Osteocyte (in vitro differentiated cells): ENCODE data around the gene PGBD2. TPM values are rescaled to one million over a fixed set of nuclear protein-coding genes. Genes with fewer than 3 reads are reported as not detected.
"Not testable (repeated sequence)": the region's sequence is repeated elsewhere in the genome, so short reads cannot be mapped to it uniquely, and the experiment has no call there.

ENCODE experiments used
- DNase-seq: peaks from one replicate; pipeline ENCODE4 v3.0.0; 2021; ENCODE audit warnings: mixed read lengths; ENCODE audit not compliant: unreplicated experiment; ENCODE audit errors: extremely low spot score
- H3K27ac Mint-ChIP-seq: one replicate; pipeline ENCODE4 v1.8.0; 2021; ENCODE audit warnings: mild to moderate bottlenecking, mixed read lengths; ENCODE audit not compliant: unreplicated experiment
- H3K27me3 Mint-ChIP-seq: one replicate; pipeline ENCODE4 v1.8.0; 2021; ENCODE audit warnings: mixed read lengths; ENCODE audit not compliant: unreplicated experiment
- H3K36me3 Mint-ChIP-seq: one replicate; pipeline ENCODE4 v1.8.0; 2021; ENCODE audit warnings: mixed read lengths; ENCODE audit not compliant: unreplicated experiment
- H3K4me1 Mint-ChIP-seq: one replicate; pipeline ENCODE4 v1.8.0; 2021; ENCODE audit warnings: mixed read lengths; ENCODE audit not compliant: unreplicated experiment
- H3K4me3 Mint-ChIP-seq: one replicate; pipeline ENCODE4 v1.8.0; 2021; ENCODE audit warnings: mild to moderate bottlenecking, moderate library complexity, mixed read lengths; ENCODE audit not compliant: unreplicated experiment
- H3K9me3 Mint-ChIP-seq: one replicate; pipeline ENCODE4 v1.8.0; 2021; ENCODE audit warnings: mixed read lengths; ENCODE audit not compliant: unreplicated experiment
- total RNA-seq: library from RNA; stranded (reverse); gene quantifications from 2 replicates; pipeline ENCODE4 v1.2.1, GENCODE V29; 2021
- TF ChIP-seq, protein P1 (sequence below): fragments of 200-600 bp; sonication (generic); IDR thresholded peaks from 2 replicates; pipeline ENCODE4 v1.5.0; 2021; ENCODE audit warnings: antibody characterized with exemption, mild to moderate bottlenecking, moderate library complexity

The PGBD2 gene
- total RNA-seq, 1 donor from 2014 or later = 8.3 TPM

DNA sequence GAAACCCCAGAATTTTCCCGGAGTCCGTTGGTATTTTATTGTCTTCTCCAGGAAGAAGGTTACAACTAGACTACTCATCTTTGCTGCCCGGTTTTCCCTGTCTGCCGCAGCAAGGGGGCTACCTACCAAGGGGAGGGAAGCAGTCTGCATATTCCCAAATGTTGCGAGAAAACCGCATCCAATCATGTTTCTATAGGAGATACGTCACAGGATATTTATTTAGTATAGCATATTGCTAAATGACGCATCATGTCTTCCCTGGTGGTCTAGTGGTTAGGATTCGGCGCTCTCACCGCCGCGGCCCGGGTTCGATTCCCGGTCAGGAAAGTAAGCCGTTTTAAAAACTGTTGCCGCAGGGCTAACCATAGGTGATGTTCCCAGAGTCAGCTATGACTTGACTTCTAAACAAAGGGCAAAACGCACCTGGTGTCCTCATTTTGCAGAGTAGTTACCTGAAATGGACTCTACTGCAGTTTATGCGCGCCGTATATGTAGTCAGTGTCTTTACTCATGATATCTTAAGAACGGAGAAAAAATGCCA, 32.0 kb upstream of the PGBD2 start:
- H3K27me3 Mint-ChIP-seq = peaks cover 21% of the 10 kb centered on the region
- H3K27ac Mint-ChIP-seq = peak overlapping the region; percentile 97
- H3K4me3 Mint-ChIP-seq = peak overlapping the region; percentile 91
- TF ChIP-seq, protein P1, sequence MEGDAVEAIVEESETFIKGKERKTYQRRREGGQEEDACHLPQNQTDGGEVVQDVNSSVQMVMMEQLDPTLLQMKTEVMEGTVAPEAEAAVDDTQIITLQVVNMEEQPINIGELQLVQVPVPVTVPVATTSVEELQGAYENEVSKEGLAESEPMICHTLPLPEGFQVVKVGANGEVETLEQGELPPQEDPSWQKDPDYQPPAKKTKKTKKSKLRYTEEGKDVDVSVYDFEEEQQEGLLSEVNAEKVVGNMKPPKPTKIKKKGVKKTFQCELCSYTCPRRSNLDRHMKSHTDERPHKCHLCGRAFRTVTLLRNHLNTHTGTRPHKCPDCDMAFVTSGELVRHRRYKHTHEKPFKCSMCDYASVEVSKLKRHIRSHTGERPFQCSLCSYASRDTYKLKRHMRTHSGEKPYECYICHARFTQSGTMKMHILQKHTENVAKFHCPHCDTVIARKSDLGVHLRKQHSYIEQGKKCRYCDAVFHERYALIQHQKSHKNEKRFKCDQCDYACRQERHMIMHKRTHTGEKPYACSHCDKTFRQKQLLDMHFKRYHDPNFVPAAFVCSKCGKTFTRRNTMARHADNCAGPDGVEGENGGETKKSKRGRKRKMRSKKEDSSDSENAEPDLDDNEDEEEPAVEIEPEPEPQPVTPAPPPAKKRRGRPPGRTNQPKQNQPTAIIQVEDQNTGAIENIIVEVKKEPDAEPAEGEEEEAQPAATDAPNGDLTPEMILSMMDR = no peak
- peak; percentile 89 for DNase-seq
- H3K9me3 Mint-ChIP-seq = no peaks in the 10 kb centered on the region
- H3K36me3 Mint-ChIP-seq = no peaks in the 10 kb centered on the region
- H3K4me1 Mint-ChIP-seq = peaks cover 18% of the 10 kb centered on the region

DNA sequence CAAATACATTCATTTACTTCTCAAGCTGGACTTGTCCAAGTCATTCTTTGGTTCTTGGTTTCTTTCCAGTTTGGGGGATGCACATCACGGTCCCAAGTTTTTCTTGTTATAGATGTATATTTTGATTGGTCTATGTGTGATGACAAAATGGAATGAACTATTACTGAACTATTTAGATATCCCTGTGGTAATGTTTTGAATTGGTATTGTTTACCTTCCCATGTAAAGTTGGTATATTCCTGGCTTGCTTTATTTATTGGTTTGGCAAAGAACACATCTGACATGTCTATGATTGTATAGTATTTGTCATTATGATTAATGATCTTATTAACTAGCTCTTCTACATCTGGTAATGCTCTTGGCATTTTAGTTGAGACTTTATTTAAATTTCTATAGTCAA, 24.8 kb upstream of the PGBD2 start:
- peaks cover 2% of the 10 kb centered on the region for H3K4me1 Mint-ChIP-seq
- no peak for DNase-seq
- TF ChIP-seq, protein P1 = no peak
- peaks cover 47% of the 10 kb centered on the region for H3K27me3 Mint-ChIP-seq
- H3K27ac Mint-ChIP-seq = no peak overlapping the region
- H3K4me3 Mint-ChIP-seq = no peak overlapping the region
- H3K9me3 Mint-ChIP-seq = no peaks in the 10 kb centered on the region
- no peaks in the 10 kb centered on the region for H3K36me3 Mint-ChIP-seq

DNA sequence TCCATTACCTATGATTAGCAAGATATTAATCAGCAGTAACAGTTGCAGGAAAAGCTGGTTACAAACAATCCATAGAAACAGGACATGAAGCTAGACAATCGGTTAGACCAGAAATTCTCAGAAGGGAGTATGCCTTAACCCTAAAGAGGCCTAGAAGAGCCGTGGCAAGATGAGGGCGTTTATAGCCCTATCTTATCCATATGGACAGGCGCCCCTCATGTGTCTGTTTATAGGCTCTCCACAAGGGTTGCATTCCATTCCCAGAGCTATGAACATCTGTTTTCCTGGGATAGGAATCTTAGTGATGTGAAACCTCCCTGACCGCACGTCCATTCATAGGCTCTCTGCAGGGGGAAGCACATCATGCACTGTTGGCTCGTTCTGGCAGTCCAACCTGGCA, 23.6 kb upstream of the PGBD2 start:
- H3K4me3 Mint-ChIP-seq, H3K27ac Mint-ChIP-seq, H3K36me3 Mint-ChIP-seq, DNase-seq, H3K9me3 Mint-ChIP-seq, H3K4me1 Mint-ChIP-seq: not testable (repeated sequence)
- H3K27me3 Mint-ChIP-seq = peaks cover 39% of the 10 kb centered on the region

DNA sequence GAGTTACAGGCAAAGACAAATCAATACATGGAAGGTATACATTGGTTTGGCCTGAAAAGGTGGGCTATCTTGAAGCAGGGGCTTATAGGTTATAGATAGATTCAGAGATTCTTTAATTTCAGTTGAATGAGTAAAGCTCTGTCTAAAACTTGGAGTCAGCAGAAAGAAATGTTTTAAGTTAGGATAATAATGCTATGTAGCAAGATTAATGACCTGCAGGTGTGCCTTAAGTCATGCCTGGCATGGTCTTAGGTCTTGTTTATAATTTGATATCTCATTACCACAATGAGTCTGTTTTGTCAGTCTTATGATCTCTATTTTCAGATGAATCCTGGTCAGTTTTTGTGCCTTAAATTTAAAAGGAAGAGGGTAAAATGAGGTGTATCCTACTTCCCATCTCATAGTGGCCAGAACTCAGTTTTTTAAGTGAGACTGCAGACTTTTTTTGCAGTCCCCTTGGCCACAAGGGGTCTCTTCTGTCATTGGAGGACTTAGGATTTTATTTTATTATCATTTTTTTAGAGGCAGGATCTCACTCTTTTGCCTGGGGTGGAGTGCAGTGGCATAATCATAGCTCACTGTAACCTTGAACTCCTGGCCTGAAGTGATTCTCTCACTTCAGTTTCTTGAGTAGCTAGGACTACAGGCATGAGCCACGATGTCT, 21.3 kb upstream of the PGBD2 start:
- H3K4me3 Mint-ChIP-seq = no peak overlapping the region
- H3K27me3 Mint-ChIP-seq = peaks cover 32% of the 10 kb centered on the region
- no peaks in the 10 kb centered on the region for H3K36me3 Mint-ChIP-seq
- peaks cover 7% of the 10 kb centered on the region for H3K4me1 Mint-ChIP-seq
- TF ChIP-seq, protein P1 = no peak
- H3K27ac Mint-ChIP-seq = no peak overlapping the region
- DNase-seq = no peak
- no peaks in the 10 kb centered on the region for H3K9me3 Mint-ChIP-seq

GRCh38 chr1:248885646-248886045, 20.4 kb upstream of the PGBD2 start:
- Mint-ChIP-seq H3K27ac (no peak overlapping the region), H3K4me1 (peaks cover 7% of the 10 kb centered on the region), H3K36me3 (no peaks in the 10 kb centered on the region), H3K4me3 (no peak overlapping the region), H3K27me3 (peaks cover 38% of the 10 kb centered on the region), H3K9me3 (no peaks in the 10 kb centered on the region)
- TF ChIP-seq, protein P1 = no peak
- no peak for DNase-seq
